ENCODE measurements around the gene C2CD4B.

Gene C2CD4B

GRCh38 chr15:62147149-62147548 is 17.9 kb downstream of the C2CD4B start:
- no peak for DNase-seq

- no peak for DNase-seq
Measured at GRCh38 chr15:62145015-62145735, 19.9 kb downstream of the C2CD4B start.

DNA sequence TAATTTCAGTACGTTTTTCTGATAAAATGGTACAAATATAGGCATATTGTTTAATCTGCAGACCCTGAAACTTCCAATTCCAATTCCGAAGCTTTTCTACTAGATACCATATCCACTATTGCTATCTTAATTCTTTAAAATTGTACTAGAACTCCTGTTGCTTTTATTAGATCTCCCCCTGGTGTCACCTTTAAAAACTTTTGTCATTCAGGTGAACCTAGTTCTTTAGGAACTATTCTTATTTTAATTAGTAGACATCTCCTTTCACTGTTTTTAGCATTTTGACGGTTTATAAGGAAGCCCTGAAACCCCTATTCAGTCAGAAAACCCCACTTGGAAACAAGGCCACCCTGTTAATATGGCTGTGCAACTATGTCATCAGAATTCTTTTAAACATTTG is 22.3 kb downstream of the C2CD4B start:
- no peak for DNase-seq

GRCh38 chr15:62141643-62142588 is 23.2 kb downstream of the C2CD4B start:
- no peak for DNase-seq

GRCh38 chr15:62141200-62141599 is 23.9 kb downstream of the C2CD4B start:
- no peak for DNase-seq

- no peak for DNase-seq
Measured at GRCh38 chr15:62138124-62138523, 27.0 kb downstream of the C2CD4B start.

- DNase-seq = no peak
Measured at GRCh38 chr15:62136911-62137865, 27.9 kb downstream of the C2CD4B start.

DNA sequence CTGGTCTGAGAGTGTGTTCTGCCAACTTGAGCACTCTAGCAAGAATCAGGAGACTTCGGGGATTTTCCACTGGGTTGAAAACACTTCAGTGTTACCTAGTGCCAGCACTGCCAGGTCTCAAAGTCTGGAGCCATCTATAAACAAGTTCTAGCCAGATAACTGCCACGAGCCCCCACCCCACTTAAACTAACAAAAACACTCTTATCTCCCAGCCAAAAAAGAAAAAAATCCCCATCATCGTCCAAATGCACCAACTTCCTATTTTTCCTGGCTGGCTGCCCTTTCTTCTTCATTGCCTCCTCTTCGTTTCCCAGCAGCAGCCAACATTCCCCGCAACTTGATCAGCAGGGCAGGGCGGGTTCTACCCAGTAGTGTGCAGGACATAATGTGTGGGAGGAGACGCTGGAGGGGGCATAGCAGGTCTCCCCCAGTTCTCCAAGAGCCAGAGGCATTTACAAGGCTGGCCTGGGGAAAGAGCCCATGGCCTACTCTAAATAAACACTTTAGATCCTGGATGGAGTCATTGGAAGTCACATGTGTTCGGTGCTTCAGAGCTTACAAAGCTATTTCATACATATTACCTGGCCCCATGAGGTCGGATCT is 29.5 kb downstream of the C2CD4B start:
- no peak for DNase-seq

DNA sequence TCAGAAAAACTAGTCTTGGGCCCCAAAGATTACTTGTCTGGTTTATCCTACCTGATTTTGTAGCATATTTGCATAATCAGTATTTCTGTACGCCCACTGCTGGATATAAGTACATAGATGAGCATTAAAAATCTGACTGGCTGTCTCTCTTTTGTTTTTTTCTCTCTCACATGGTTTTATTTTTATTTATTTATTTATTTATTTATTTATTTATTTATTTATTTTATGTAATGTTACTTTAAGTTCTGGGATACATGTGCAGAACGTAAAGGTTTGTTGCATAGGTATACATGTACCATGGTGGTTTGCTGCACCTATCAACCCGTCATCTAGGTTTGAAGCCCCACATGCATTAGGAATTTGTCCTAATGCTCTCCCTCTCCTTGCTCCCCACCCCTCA is 31.9 kb downstream of the C2CD4B start:
- DNase-seq = no peak

- DNase-seq = no peak
Measured at GRCh38 chr15:62128916-62129315, 36.2 kb downstream of the C2CD4B start.

- DNase-seq = no peak
Measured at GRCh38 chr15:62126364-62126763, 38.7 kb downstream of the C2CD4B start.

DNA sequence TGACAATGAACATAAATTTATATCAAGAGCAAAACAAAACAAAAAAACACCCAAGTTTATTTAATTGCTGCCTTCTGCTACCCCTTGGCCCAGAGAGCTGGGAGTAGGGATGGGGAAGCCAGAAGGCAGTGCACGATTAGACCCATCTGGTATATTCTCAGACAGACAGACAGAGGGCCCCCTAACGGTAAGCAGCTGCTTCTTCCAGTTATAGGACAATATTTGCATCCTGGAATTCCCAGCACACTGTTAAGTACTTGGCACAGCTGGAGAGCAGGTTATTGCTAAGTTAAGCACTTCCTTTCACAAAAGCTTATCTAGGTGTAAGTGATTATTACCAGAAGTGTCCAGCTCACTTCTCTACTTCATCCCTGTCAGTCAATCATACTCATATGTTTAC is 39.3 kb downstream of the C2CD4B start:
- no peak for DNase-seq

GRCh38 chr15:62124973-62125303 is 40.1 kb downstream of the C2CD4B start:
- DNase-seq = no peak

DNA sequence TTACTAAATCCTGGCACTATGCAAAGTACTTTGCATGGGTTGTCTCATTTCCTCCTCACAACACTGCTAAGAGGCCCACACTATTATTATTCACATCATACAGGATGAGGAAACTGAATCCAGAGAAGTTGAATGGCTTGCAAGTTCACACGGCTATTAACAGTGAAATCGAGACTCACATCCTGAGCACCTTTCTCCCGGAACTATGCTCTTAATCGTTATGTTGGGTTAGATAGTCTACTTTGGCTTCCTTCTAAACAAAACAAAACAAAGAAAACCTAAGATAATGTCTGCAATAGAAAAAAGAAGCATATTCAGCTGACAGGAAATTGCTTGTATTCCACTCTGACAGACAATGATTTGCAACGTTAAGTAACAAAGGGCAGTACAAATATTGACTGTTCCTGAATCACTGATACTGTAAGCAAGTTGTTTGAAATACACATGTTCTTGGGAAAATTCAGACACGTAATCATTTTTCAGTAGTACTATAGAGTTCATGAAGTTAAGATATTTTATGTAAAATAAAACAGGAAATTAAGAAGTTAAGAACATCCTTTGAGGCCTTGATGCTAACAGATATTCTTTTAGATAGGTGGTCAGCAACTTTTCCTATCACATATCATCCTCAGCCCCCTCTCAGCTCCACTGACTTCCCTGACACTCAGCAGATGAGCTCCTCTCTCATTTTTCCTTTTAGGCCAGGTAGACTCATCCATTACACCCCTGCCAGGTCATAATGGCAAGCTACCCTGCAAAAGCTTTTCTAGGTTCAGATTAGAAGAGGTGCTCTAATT is 40.7 kb downstream of the C2CD4B start:
- DNase-seq = no peak

DNA sequence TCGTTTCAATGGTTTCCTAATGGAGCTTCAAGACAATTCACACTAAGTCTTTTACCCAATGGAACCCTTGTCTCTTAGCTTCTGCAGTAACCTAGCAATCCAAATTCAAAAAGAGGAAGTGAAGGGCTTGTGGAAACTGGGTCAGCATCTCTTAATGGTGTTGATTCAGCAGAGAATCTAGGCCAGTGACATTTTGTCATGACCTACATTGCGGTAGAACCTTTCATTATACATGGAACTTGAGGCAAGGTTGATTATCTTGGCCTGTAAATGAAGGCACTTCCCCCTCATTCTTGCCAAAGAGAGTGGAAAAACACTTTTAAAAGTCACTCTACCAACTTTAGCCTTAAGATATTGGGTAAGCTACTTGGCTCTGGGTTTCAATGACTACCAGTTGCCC is 42.8 kb downstream of the C2CD4B start:
- no peak for DNase-seq

DNA sequence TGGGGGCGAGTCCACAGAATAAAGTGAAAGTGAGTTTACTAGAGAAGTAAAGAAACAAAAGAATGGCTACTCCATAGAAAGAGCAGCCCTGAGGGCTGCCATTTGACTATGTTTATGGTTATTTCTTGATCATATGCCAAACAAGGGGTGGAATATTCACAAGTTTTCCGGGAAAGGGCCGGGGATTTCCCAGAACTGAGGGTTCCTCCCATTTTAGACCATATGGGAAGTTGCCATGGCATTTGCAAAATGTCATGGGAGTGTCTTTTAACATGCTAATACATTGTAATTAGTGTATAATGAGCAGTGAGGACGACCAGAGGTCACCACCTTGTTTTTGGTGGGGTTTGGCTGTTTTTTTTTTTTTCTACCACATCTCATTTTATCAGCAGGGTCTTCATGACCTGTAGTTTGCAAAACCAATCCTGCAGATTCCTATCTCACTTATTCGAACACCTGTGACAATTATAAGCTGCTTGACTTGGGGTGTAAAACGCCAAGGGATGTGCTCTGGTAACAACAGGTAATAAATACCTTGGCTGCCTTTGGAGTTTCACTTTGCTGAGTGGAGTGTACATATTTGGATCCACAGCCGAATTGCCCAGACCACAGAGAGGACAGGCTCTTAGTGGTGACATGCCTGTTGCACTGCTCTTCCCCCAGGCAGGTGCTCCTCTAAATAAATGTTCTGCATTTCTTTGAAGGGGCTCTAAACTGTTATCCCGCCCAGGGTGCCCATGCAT is 43.6 kb downstream of the C2CD4B start:
- no peak for DNase-seq

DNA sequence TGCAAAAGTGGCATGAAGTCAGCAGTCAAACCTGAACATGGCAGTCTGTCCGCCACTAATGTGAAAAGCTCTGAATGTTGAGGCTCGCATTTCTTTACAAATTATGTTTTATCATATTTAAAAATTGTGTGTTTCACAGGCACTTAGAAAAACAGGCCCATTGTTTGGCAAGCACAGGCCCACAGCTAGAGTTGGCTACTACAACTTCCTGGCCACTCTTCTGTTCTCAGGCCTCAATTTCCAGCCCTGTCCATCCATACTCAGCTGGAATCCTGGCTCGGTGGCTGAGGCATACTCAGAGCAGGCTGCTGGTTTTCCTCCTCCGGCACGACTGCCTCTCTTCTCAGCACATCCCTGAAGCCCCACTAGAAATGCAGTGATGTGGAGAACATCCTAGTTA is 44.3 kb downstream of the C2CD4B start:
- no peak for DNase-seq

DNA sequence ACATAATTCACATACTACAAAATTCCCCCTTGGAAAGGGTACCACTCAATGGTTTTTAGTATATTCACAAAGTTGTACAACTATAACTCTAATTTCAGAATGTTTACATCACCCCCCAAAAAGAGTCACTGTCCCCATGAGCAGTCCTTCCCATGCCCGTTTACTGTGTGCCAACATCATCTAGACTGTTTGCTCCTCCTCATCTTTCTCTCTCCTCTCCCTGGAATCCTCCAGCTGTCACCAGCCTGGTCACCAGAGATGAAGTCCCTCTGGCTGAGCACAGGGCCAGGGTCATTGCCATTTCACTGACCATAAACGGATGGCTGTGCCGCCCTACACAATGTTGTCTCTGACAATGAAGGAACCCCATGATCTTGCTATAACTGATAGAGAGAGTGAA is 45.2 kb downstream of the C2CD4B start:
- no peak for DNase-seq

DNA sequence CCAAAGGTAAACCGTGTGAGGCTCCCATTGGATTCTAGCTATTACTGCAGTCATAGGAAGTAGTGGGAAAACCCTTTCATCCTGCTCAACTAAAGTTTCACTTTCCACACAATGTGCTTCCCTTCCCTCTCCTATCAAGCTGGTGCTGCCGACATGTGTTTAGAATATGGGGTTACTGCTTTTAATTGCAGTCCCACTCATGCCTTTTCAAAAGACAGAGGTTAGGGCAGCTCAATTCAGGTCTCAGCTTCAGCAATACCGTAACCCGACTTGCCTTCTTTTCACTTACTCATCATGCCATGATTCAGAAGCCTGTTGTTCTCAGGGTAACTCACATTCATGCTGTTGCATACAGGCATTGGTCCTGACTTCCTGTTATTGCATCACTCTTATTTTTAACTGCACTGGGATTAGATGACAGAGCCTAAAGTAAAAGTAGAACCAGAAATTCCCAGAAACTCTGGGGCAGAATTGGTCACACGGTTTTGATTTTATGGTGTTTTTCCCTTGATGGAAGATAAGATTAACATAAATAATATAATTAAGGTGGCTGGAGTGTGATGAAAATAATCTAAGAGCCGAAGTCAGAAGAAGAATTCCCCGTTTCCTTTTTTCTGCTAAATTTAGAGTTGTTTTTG is 45.7 kb downstream of the C2CD4B start:
- DNase-seq = peak; percentile 33

DNA sequence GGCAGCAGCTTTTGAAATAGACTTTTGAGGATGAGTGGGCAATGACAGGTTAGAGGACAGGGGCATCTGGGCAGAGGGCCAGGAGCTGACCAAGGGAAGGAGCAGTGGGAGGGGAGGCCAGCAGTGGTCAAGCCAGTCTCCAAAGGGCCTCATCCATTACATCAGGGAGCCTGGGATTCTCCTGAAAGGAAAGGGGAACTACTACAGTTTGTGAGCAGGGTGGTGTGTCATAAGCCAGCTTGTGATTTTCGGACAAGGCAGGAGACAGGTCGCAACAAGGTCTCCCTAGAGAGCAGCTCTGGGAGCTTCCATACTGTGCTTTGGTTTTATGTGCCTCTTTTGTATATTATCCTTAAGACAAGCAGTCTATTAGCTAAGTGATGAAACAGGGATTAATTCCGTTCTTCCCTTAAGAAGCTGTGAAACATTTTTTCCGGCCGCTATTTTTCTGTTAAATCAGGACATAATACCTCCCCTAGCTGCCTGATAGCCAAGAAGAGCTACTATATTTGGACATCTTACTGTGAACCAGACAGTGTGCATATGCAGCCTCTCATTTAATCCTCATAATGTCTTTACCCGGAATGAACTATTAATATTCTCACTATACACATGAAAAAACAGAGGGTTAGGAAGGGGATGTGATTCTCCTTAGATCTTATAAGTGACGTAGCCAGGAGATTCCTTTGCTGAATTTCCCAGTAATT is 46.4 kb downstream of the C2CD4B start:
- DNase-seq = no peak
